Epithelial cell of proximal tubule (primary cell): ENCODE results near the gene ACTN4. TPM values are rescaled to one million over a fixed set of nuclear protein-coding genes. Genes with fewer than 3 reads are reported as not detected.
A peak's percentile ranks its signal among the peaks of the same experiment; 100 is the strongest.

Experiments
- DNase-seq: peaks from one replicate; pipeline ENCODE4 v3.0.0-alpha.2; 2011; ENCODE audit warnings: low read depth
- H3K4me3 ChIP-seq: 2 replicates; pipeline ENCODE4 v1.5.1; 2011; ENCODE audit warnings: low read depth, mild to moderate bottlenecking, low read length
- CTCF ChIP-seq: conservative IDR thresholded peaks from 2 replicates; pipeline ENCODE4 v1.5.1; 2012; ENCODE audit warnings: low read depth, mild to moderate bottlenecking, low read length
- total RNA-seq: library from RNA; depleted of rRNA; stranded (reverse); fragments of >200 nt; gene quantifications from 2 replicates; pipeline ENCODE4 v1.2.3, GENCODE V29; 2015

ACTN4 gene
- total RNA-seq, 1 donor from 2014 or later = 629 TPM

DNA sequence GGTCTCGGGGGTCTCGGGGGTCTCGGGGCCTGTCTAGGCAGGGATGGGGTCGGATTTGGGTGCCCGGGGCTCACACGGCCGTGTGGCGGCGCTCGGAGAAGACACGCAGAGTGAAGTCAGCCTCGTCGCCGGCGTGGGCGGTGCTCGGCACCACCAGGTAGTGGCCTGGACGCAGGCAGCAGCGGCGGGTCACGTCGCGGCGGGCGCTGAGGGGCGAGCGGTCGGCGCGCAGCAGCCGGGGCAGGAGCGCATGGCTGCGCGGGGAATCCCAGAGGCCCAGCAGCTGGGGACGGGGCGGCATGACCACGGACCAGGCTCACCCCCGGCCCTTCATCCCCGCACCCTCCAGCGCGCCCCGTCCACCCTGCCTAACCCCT, 88.6 kb downstream of the ACTN4 start:
- H3K4me3 ChIP-seq = peak overlapping the region; percentile 61
- no peak for TF ChIP-seq CTCF
- DNase-seq = no peak

GRCh38 chr19:38736413-38737280, 89.2 kb downstream of the ACTN4 start:
- no peak for DNase-seq
- peak overlapping the region; percentile 61 for H3K4me3 ChIP-seq
- TF ChIP-seq CTCF = no peak

DNA sequence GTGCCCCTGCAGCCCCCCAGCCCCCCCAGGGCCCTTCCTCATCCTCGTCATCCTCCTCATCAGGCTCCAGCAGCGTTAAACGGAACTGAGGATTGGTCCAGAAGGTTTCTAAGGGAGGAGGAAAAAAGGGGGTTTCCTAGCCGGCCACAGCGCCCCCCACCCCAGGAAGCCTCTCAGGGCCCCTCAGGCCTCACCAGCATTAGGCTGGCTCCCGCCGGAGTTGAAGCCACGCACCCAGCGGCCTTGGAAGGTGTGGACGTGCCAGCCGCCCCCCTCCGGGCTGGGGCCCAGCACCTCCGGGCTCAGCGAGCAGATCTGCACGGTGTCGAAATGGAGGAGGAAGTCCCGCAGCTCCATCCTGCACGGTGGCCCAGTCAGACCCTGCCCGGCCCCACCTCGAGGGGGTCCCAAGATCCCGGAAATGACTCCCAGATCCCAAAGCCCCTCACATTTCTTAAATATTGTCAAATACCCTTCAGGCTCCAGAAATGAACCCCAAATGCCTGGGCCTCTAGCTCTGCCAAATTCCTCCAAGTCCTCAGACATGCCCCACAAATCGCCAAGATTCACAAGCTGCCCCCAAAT, 89.9 kb downstream of the ACTN4 start:
- DNase-seq = no peak
- H3K4me3 ChIP-seq = peak overlapping the region; percentile 23
- no peak for TF ChIP-seq CTCF

DNA sequence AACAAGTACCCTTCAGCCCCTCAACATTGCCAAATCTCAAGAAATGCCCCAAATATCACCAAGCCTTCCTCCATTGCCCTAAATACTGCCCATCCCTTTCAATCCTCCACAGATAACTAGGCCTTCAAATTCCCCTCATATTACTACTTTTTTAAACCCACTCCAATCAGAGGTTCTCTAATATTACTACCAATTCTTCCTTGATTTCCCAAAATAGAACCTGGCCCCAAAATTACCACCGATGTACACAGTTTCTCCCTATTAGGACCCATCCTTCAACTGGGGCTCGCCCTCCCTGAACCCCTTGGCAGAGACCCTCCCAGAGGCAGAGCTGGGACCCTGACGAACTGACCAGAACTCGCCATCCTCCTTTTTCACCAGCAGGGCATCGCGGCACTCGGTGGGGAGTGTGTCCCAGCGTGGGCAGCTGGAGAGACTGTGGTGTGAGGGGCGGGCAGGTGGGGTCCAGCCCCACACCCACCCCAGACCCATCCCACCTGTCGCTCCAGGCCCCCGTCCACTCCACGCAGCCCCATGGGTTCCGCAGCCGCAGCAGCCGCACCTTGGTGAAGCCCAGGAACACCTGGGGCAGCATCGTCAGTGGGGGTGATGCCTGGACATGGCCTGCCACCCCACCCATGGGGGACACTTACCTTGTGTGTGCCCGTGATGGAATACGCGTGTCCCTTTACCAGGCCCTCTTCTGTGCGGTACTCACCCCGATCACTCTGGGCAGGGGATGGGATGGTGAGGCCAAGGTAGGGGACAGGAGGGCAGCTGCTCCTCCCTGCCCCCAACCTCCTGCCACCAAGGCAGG, 90.7 kb downstream of the ACTN4 start:
- TF ChIP-seq CTCF = no peak
- no peak for DNase-seq
- no peak overlapping the region for H3K4me3 ChIP-seq

DNA sequence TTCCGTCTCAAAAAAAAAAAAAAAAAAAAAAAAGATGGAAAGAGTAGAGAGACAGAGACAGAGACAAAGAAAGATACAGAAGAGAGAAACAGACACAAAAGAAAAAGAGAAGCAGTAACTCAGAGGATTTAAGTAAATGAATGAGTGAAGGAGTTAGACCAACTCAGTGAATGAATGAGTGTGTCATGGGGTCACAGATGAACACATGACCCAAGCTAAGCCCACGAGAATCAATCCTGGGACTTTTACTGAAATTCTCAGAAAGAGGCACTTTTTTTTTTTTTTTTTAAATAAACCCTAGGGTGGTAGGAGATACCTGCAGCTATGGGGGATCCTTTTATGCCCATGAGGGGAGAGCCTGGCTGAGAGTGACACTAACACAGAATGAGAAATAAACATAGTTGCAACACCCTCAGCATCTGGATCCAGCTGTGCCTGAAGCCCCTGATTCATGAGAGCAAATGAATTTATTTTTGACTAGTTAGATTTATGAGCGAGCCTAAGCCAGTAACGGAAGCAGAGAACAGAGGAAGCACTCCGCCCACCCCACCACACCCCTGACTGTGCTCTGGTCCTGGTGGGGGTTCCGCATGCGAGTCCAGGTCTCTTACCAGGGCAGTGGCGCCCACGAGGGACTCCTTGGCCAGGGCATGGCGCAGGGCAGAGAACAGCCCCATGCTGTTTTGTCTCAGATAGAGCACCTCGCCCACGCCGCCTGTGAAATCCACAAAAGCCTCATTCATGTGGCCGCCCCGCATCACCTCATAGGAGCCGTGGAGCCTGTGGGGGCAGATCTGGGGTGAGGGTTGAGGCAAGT, 92.2 kb downstream of the ACTN4 start:
- TF ChIP-seq CTCF = no peak
- DNase-seq = no peak
- H3K4me3 ChIP-seq = no peak overlapping the region

GRCh38 chr19:38740257-38740592, 92.8 kb downstream of the ACTN4 start:
- TF ChIP-seq CTCF = no peak
- no peak overlapping the region for H3K4me3 ChIP-seq
- DNase-seq = no peak
